K562 (cell line): ENCODE data around the gene CAMK1D.

Experiments
- POLR2AphosphoS5 ChIP-seq: IDR thresholded peaks from 2 replicates; pipeline ENCODE4 v1.6.1; 2011; ENCODE audit warnings: mild to moderate bottlenecking, low read depth, low read length, moderate library complexity; ENCODE audit not compliant: control insufficient read depth, insufficient read depth
- RAD21 ChIP-seq, 2 experiments: fragments of 250-450 bp in 1 of 2; fragments of 450-650 bp in 1 of 2; sonication (Bioruptor Pico) in 1 of 2; formaldehyde crosslinking in 1 of 2; IDR thresholded peaks in 1 of 2; conservative IDR thresholded peaks in 1 of 2; 2 replicates each; pipeline versions ENCODE4 v1.4.0 to v1.8.0; 2020 to 2022; ENCODE audit warnings: mild to moderate bottlenecking in 2 of 2, moderate library complexity in 1 of 2
- TF ChIP-seq, protein P1 (sequence below): sonication (generic); formaldehyde crosslinking; IDR thresholded peaks from 2 replicates; pipeline ENCODE4 v1.5.0; 2020; ENCODE audit warnings: missing genetic modification reagents
- TF ChIP-seq, protein P2 (sequence below): fragments of 450-650 bp; IDR thresholded peaks from 2 replicates; pipeline ENCODE4 v1.6.1; 2016
- TF ChIP-seq, protein P3 (sequence below), 3 experiments: IDR thresholded peaks in 2 of 3; conservative IDR thresholded peaks in 1 of 3; 2 replicates each; pipeline ENCODE4 v1.5.1; 2011 to 2012; ENCODE audit warnings: low read length in 3 of 3, mild to moderate bottlenecking in 3 of 3, control low read depth in 2 of 3, improper control_type of control experiment in 1 of 3, inconsistent platforms in 1 of 3, low read depth in 1 of 3, mixed read lengths in 1 of 3, moderate library complexity in 1 of 3; ENCODE audit not compliant: insufficient read depth in 2 of 3
- TF ChIP-seq, protein P4 (sequence below), 2 experiments: fragments of 450-650 bp; conservative IDR thresholded peaks; 2 replicates each; pipeline ENCODE4 v1.6.1; 2017; ENCODE audit warnings: mild to moderate bottlenecking in 2 of 2, moderate library complexity in 2 of 2

DNA sequence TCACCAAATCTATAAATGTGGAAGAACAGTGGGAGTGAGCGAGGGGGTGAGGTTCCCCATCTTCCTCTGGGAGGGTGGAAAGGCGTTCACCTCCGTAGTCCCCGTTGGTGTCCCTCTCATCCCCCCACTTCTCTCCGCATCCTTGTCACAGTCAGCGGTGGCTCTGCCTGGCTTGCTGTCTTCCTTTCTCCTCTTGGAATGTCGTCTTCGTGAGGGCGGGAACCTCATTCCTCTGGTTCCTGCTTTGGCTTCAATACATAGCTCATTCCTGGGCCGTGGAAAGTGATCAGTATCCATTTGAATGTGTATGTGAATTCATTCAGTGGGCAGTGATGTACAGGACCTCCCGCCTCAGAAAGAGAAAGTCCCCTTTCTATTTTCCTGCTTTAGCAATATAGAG is 289.4 kb downstream of the CAMK1D start:
- TF ChIP-seq RAD21 (CRISPR knock-in tag; conservative IDR thresholded peaks at IDR 0.05 in 1 of 2, IDR thresholded peaks at IDR 0.05 in 1 of 2), result no peak
- no peak for TF ChIP-seq POLR2AphosphoS5
- TF ChIP-seq, protein P1, sequence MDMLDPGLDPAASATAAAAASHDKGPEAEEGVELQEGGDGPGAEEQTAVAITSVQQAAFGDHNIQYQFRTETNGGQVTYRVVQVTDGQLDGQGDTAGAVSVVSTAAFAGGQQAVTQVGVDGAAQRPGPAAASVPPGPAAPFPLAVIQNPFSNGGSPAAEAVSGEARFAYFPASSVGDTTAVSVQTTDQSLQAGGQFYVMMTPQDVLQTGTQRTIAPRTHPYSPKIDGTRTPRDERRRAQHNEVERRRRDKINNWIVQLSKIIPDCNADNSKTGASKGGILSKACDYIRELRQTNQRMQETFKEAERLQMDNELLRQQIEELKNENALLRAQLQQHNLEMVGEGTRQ (CRISPR knock-in tag), result no peak
- TF ChIP-seq, protein P2, sequence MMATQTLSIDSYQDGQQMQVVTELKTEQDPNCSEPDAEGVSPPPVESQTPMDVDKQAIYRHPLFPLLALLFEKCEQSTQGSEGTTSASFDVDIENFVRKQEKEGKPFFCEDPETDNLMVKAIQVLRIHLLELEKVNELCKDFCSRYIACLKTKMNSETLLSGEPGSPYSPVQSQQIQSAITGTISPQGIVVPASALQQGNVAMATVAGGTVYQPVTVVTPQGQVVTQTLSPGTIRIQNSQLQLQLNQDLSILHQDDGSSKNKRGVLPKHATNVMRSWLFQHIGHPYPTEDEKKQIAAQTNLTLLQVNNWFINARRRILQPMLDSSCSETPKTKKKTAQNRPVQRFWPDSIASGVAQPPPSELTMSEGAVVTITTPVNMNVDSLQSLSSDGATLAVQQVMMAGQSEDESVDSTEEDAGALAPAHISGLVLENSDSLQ, result no peak
- TF ChIP-seq, protein P3, sequence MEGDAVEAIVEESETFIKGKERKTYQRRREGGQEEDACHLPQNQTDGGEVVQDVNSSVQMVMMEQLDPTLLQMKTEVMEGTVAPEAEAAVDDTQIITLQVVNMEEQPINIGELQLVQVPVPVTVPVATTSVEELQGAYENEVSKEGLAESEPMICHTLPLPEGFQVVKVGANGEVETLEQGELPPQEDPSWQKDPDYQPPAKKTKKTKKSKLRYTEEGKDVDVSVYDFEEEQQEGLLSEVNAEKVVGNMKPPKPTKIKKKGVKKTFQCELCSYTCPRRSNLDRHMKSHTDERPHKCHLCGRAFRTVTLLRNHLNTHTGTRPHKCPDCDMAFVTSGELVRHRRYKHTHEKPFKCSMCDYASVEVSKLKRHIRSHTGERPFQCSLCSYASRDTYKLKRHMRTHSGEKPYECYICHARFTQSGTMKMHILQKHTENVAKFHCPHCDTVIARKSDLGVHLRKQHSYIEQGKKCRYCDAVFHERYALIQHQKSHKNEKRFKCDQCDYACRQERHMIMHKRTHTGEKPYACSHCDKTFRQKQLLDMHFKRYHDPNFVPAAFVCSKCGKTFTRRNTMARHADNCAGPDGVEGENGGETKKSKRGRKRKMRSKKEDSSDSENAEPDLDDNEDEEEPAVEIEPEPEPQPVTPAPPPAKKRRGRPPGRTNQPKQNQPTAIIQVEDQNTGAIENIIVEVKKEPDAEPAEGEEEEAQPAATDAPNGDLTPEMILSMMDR (IDR thresholded peaks at IDR 0.05 in 2 of 3, conservative IDR thresholded peaks at IDR 0.05 in 1 of 3; ENCODE audit: insufficient read depth in 2 of 3, low read depth in 1 of 3, low read length in 3 of 3), result no peak
- TF ChIP-seq, protein P4, sequence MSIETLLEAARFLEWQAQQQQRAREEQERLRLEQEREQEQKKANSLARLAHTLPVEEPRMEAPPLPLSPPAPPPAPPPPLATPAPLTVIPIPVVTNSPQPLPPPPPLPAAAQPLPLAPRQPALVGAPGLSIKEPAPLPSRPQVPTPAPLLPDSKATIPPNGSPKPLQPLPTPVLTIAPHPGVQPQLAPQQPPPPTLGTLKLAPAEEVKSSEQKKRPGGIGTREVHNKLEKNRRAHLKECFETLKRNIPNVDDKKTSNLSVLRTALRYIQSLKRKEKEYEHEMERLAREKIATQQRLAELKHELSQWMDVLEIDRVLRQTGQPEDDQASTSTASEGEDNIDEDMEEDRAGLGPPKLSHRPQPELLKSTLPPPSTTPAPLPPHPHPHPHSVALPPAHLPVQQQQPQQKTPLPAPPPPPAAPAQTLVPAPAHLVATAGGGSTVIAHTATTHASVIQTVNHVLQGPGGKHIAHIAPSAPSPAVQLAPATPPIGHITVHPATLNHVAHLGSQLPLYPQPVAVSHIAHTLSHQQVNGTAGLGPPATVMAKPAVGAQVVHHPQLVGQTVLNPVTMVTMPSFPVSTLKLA (conservative IDR thresholded peaks at IDR 0.05), result no peak
